Thoracic aorta (tissue), 2 donors: ENCODE results near the gene HAUS8. TPM values are rescaled to one million over a fixed set of nuclear protein-coding genes. Genes with fewer than 3 reads are reported as not detected.
A peak's percentile ranks its signal among the peaks of the same experiment; 100 is the strongest.

Source experiments
- ATAC-seq: fragments of 150-250 bp; one replicate; pipeline ENCODE4 v1.8.0; 2017; ENCODE audit warnings: low read depth; ENCODE audit not compliant: insufficient number of reproducible peaks, low FRiP score
- DNase-seq: peaks from one replicate; pipeline ENCODE4 v3.0.0-alpha.2; 2020; ENCODE audit warnings: low spot score
- H3K27ac ChIP-seq, 2 donors: fragments of 200-600 bp; sonication (generic); 1 replicate in 1 of 2; 2 replicates in 1 of 2; pipeline ENCODE4 v1.5.1; 2016; ENCODE audit warnings: mild to moderate bottlenecking in 2 of 2, moderate library complexity in 2 of 2
- H3K27me3 ChIP-seq: fragments of 200-600 bp; sonication (generic); replicated peaks from 2 replicates; pipeline ENCODE4 v1.6.0; 2016; ENCODE audit warnings: mild to moderate bottlenecking; ENCODE audit not compliant: insufficient read depth
- H3K36me3 ChIP-seq: fragments of 200-600 bp; sonication (generic); one replicate; pipeline ENCODE4 v1.5.1; 2016
- H3K4me1 ChIP-seq, 2 donors: fragments of 200-600 bp; sonication (generic); 1 replicate in 1 of 2; 2 replicates in 1 of 2; pipeline versions ENCODE4 v1.5.1 to v1.6.0; 2016; ENCODE audit warnings: low read depth in 2 of 2, mild to moderate bottlenecking in 1 of 2; ENCODE audit not compliant: control insufficient read depth in 1 of 2
- H3K4me3 ChIP-seq: fragments of 200-600 bp; sonication (generic); 2 replicates; pipeline ENCODE4 v1.5.1; 2016; ENCODE audit warnings: mild to moderate bottlenecking
- H3K9me3 ChIP-seq: fragments of 200-600 bp; sonication (generic); 2 replicates; pipeline ENCODE4 v1.5.1; 2016
- CTCF ChIP-seq: fragments of 200-600 bp; sonication (generic); IDR thresholded peaks from one replicate; pipeline ENCODE4 v1.5.1; 2019; ENCODE audit warnings: antibody characterized with exemption
- total RNA-seq, 2 donors: library from RNA; depleted of rRNA; stranded (reverse); fragments of >200 nt; gene quantifications; one replicate each; pipeline versions ENCODE4 v1.1.0 to v1.2.3, GENCODE V29; 2016

HAUS8 gene
- total RNA-seq, 2 donors from 2014 or later: 2.2 to 11.3 TPM

GRCh38 chr19:17116996-17117702 lies 41.9 kb upstream of the HAUS8 start:
- Histone ChIP-seq H3K27ac (peak overlapping the region; percentile 65 to 75), H3K27me3 (no peaks in the 10 kb centered on the region)
- ATAC-seq: no peak

GRCh38 chr19:17114414-17114831 lies 39.2 kb upstream of the HAUS8 start:
- Histone ChIP-seq H3K4me1 (peaks cover 22 to 65% of the 10 kb centered on the region in 2 donors), H3K9me3 (no peaks in the 10 kb centered on the region), H3K4me3 (no peak overlapping the region), H3K27ac (peak overlapping the region; percentile 61 to 71), H3K36me3 (peaks cover 13% of the 10 kb centered on the region), H3K27me3 (no peaks in the 10 kb centered on the region)
- no peak for TF ChIP-seq CTCF
- ATAC-seq: no peak
- no peak for DNase-seq

More at GRCh38 chr19:17116996-17117702, 41.9 kb upstream of the HAUS8 start:
- no peak for DNase-seq
- Histone ChIP-seq H3K4me1 (peaks cover 27 to 61% of the 10 kb centered on the region in 2 donors), H3K4me3 (no peak overlapping the region), H3K9me3 (no peaks in the 10 kb centered on the region), H3K36me3 (peaks cover 9% of the 10 kb centered on the region)
- TF ChIP-seq CTCF: no peak

GRCh38 chr19:17113127-17113785 lies 38.0 kb upstream of the HAUS8 start:
- DNase-seq (no peak), ATAC-seq (no peak)
- Histone ChIP-seq H3K9me3 (no peaks in the 10 kb centered on the region), H3K27ac (peak overlapping the region; percentile 61 to 71), H3K27me3 (no peaks in the 10 kb centered on the region), H3K4me1 (peaks cover 32 to 75% of the 10 kb centered on the region in 2 donors), H3K4me3 (no peak overlapping the region), H3K36me3 (peaks cover 8% of the 10 kb centered on the region)
- no peak for TF ChIP-seq CTCF

GRCh38 chr19:17112700-17113099 lies 37.4 kb upstream of the HAUS8 start:
- Histone ChIP-seq H3K27me3 (no peaks in the 10 kb centered on the region), H3K9me3 (no peaks in the 10 kb centered on the region), H3K36me3 (peaks cover 8% of the 10 kb centered on the region), H3K27ac (peak overlapping the region; percentile 61 to 71), H3K4me3 (no peak overlapping the region), H3K4me1 (peaks cover 33 to 75% of the 10 kb centered on the region in 2 donors)
- no peak for DNase-seq
- ATAC-seq: no peak
- TF ChIP-seq CTCF: no peak

- H3K27ac ChIP-seq: peak overlapping the region; percentile 61 to 71
- no peak overlapping the region for H3K4me3 ChIP-seq
- H3K36me3 ChIP-seq: peaks cover 8% of the 10 kb centered on the region
- no peak for TF ChIP-seq CTCF
- no peaks in the 10 kb centered on the region for H3K27me3 ChIP-seq
- DNase-seq (no peak), ATAC-seq (no peak)
- H3K9me3 ChIP-seq: no peaks in the 10 kb centered on the region
- peaks cover 35 to 75% of the 10 kb centered on the region in 2 donors for H3K4me1 ChIP-seq
Measured at GRCh38 chr19:17112271-17112670, 37.0 kb upstream of the HAUS8 start.
